Right ventricle myocardium superior (tissue), 1 donor: ENCODE data around the gene OPRM1. TPM values are rescaled to one million over a fixed set of nuclear protein-coding genes. Genes with fewer than 3 reads are reported as not detected.

Experiments used
- ATAC-seq: fragments of 200-7000 bp; cut with Tn5 transposase; one replicate; pipeline ENCODE4 v1.9.1; 2020; ENCODE audit warnings: mild to moderate bottlenecking; ENCODE audit not compliant: poor library complexity
- DNase-seq: peaks from one replicate; pipeline ENCODE4 v3.0.0-alpha.2; 2020
- intact Hi-C: fragments of 100-400 bp; cut with DNase I; formaldehyde crosslinking; loops from one replicate; pipeline ENCODE4 v1.11.2; 2022
- long read RNA-seq: library from polyadenylated mRNA; unstranded; transcript quantifications from one replicate; pipeline ENCODE4 v2.0.0, GENCODE V29; 2021
- total RNA-seq: library from RNA; stranded (reverse); fragmentation: NEBNext Ultra II Directional; extraction: Animal tissue kit (Norgen Biotek cat#: 25700); gene quantifications from one replicate; pipeline ENCODE4 v1.2.1, GENCODE V29; 2021
- donor health status: DM: no; HTN: yes; CAD: no; lungs with severe emphysema.

Gene OPRM1
- not detected for total RNA-seq
- long read RNA-seq: 0 reads

DNA sequence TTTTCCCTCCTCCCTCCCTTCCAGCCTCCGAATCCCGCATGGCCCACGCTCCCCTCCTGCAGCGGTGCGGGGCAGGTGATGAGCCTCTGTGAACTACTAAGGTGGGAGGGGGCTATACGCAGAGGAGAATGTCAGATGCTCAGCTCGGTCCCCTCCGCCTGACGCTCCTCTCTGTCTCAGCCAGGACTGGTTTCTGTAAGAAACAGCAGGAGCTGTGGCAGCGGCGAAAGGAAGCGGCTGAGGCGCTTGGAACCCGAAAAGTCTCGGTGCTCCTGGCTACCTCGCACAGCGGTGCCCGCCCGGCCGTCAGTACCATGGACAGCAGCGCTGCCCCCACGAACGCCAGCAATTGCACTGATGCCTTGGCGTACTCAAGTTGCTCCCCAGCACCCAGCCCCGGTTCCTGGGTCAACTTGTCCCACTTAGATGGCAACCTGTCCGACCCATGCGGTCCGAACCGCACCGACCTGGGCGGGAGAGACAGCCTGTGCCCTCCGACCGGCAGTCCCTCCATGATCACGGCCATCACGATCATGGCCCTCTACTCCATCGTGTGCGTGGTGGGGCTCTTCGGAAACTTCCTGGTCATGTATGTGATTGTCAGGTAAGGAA lies at the start of gene OPRM1:
Gene OPRM1, plus strand, starts transcription at position 10 of the 612 bp plus-strand sequence. Its CDS starts 305 bp downstream, at position 315.
- intact Hi-C loops: no loop called here
- DNase-seq (peak; percentile 44), ATAC-seq (no peak)

DNA sequence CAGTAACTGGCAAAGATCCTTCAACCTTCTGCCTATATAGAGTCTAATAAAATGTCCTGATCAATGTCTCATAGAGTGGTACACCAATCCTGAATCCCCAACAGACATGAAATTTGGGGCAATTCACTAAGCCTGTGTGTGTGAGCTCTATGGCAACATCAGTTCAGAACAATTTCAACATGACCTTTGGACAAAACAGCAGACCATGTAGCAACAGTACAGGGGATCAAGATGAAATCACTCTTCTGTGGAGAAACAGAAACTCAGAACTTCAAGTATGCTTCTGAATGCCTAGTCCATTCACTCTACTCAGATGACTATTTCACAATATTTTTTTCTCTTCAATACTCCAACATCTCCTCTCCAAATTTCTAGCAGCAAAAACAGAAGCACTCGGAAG lies 49.1 kb upstream of the OPRM1 start:
- intact Hi-C loops: no loop called here
- ATAC-seq (no peak), DNase-seq (no peak)

DNA sequence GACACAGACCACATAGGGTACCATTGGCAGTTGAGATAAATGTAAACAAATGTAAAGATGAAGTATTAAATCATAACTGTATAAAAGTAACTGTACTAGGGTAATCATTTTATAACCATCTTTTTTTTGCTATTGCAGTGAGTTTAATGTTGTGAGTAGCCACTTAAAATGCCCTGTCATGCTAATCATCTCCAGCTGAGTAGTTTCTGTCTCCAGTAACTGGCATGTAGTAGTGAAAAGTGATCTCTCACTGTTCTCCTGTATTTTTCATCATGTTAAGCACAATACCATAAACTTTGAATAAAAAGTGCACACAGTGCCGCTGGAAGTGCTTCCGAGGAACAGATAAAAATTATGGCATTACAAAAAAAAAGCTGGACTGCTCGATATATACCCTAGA lies 45.0 kb upstream of the OPRM1 start:
- no peak for ATAC-seq
- intact Hi-C loops: no loop called here
- DNase-seq: no peak

DNA sequence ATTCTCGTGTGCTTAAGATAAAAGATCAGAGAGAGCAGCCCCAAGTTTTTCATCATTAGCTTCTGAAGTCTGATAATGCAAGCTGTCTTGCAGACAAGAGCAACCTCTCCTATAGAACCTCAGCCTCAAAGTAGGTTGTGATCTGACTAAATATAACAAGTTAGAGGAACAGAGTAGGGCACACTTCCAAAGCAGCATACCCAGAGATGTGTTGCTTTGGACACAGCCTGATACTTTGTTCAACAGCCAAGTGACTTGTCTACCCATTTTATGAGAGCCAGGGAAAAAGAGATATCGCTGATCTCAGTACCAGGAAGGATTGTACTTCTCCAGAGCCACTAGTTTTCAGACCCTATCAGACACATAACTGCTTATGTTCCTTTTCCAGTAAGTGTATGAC lies 44.2 kb upstream of the OPRM1 start:
- DNase-seq (no peak), ATAC-seq (no peak)
- intact Hi-C loops: no loop called here

DNA sequence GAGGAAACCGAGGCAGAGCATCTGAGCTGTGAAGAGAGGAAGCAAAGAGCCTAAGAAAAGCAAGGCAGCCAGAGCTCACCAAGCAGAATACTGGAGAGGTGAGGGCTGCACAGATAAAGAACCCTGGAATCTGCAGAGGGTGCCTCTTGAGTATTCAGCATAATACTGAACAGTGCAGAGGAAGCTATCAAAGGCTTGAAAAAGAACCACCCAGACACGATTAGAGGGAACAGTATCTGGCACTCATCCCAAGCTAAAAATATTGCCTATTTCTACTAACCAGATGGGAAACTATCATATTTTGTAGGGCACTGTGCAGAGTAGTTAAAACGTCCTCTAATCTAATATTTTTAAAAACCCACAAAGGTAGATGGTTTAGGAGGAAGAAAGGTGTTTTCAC lies 41.8 kb upstream of the OPRM1 start:
- intact Hi-C loops: no loop called here
- no peak for ATAC-seq
- no peak for DNase-seq

DNA sequence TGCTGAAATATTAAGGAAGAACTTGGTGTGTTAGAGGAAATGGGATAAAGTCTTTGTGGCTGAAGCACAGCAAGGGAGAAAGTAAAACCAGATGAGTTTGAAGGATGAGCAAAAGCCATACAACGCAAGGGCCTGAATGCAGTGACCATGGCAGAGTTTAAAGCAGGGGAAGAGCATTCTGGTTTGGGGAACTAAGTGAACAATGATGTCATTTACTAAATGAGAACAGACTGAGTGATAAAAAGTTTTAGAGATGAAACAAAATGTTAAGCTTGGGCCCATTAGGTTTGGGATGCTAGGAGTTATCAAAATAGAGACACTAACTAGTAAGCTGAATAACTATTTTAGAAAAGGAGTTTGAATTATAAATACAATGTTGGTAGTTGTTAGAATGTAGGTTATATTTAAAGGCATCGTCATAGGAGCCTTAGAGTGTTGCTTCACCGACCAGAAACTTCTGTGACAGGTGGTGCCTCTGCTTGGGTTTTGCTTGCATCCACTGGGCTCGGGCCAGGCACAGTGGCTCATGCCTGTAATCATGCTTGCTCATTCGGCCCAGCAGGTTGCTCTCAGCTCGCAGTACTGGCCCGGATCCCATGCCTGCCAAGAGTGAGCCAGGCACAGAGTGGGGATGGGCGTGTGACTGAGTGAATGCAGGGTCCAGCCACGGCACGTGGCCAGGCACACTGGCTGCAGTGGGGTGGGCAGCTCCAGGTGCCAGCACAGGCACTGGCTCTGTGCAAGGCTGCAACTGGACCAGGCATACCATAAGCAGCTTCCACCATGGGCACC lies 37.4 kb upstream of the OPRM1 start:
- no peak for DNase-seq
- ATAC-seq: no peak
- intact Hi-C loops: no loop called here

DNA sequence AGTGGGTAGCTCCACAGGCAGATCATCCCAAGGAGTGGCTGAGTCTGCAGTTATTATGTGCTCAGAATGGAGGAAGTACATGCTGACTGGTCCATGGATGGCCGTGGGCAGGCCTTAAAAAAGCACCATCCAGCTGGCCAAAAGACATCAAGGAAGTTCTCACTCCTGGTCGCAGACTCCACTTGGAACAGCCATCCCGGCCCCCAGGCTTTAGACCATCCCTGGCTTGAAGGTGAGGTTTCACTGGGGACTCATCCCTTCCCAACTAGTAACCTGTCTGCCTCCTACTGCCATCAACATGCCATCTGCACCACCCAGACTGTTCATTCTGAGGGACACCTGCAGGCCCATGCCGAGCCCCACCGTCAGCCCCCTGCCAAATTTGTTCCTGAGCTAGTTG lies 36.1 kb upstream of the OPRM1 start:
- ATAC-seq (no peak), DNase-seq (no peak)
- intact Hi-C loops: no loop called here

DNA sequence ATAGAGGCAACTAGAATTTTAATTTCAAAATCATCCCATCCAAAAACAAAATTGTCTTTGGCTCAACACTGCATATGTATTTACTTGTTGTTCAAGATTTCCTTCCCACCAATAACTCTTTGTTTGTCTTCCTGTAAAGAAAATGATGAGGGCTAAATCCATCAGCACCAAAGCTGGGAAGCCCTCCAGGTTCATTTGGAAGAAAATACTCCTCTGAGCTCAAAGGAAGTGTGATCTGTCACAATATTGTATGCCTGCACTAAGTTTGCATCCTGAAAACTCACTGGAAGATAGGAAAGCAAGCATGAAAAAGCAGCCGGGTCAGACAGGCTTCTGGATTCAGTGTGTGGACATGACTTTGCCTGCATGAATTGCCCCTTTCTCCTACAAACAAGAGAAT lies 28.7 kb upstream of the OPRM1 start:
- intact Hi-C loops: no loop called here
- ATAC-seq: no peak

DNA sequence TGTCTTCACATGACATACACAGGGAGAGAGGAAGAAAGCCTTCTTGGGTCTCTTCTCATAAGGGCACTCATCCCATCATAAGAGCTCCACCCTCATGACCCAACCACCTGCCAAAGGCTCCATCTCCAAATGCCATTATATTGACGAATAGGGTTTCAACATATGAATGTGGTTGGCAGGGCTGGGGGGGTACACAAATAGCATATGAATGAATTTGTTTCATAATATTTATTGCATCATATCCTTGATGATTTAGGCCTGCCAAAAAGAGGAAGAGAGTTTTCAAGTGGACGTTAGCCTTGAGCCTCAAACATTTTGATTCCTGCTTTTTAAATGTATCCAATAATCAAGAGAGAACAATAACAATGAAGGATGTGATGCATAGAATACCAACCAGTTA lies 26.2 kb upstream of the OPRM1 start:
- DNase-seq (no peak), ATAC-seq (no peak)
- intact Hi-C loops: no loop called here

More for the DNA sequence above, 28.7 kb upstream of the OPRM1 start:
- no peak for DNase-seq

DNA sequence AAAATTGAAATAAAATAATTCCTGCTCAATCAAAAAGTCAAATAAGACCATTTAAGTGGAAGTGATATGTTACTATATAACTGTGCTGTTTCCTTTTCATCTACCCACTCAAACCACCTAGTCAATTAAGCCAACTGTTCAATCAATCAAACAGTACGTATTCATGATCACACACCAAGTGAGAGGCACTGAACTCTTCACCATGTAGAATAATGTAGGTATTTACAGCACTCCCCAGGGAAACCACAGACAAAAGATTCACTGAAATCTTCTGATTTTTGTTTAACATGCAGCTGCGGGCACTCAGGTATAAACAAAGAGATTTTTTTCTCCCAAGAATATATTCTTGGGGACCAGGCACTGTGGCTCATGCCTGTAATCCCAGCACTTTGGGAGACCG lies 21.3 kb upstream of the OPRM1 start:
- intact Hi-C loops: no loop called here
- DNase-seq (no peak), ATAC-seq (no peak)

DNA sequence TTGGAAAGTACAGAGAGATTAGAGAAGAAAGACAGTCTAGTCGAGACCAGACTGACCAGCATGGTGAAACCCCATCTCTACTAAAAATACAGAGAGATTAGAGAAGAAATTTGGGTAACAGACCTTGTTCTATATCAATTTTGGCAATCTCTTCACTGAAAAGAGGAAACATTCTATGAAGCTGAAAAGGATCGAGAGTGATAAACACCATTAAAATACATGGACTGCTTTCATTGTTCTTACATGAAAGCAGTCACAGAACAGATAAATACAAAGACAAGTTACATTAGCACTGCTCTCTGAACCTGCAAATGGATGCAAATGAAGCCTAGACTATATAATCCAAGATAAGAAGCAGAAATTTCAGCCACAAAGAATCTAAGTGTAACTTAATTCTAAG lies 8.4 kb upstream of the OPRM1 start:
- ATAC-seq: no peak
- DNase-seq: no peak
- intact Hi-C loops: no loop called here

DNA sequence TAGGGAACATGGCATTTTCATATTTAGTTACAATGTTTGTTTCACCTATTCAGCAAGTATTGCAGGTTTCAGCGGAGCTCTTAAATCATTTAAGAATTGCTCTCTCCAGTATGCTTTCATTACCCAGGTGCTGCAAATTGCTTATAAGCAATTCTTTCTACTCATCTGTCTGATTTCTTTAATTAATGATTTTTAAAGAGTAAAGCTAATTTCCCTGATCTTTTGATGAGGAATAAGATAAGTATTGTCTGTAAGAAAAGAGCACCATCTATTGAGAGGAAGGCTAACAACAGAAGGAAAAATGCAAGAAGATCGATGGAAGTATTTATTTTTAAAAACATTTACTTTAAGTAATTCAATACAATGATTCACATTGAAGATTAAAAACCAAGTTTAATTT lies 2.0 kb downstream of the OPRM1 start:
- ATAC-seq (no peak), DNase-seq (no peak)
- intact Hi-C loops: no loop called here

DNA sequence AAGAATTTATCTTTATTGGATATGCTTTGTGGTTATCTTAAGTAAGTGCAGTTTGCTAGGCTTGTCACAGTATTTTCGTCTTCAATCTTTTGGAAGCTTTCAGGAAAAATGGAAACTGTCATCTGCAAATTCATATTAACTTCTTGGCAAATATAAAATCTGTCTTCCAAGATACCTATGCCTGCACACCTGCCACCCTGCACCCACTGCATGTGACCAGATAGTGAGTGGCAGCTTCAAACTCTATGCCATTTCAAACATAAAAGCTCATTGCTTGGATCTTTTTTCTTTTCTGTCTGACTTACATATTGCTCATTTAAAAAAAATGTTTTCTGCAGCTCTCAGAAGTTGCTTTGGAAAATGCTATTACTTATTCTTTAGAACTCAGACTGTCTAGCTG lies 14.1 kb downstream of the OPRM1 start:
- intact Hi-C loops: no loop called here
- ATAC-seq (no peak), DNase-seq (no peak)

DNA sequence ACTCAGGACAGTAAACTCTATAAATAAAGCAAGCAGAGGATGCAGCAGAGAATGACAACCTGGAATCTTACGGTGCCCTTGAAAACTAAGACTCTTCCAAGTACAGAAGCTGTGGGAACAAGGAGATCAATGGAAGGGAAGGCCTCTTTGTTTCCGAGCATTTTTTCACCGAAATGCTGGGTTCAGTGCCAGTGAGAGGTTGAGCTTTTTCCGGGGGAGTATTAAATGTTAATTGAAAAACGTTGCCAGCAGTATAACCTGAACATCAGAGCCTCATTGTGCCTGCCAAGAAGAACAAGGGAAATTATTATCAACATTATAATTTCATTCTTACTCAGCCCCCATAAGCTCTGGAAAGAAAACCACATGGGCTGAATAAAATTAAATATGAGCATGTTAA lies 17.5 kb downstream of the OPRM1 start:
- intact Hi-C loops: no loop called here
- DNase-seq (no peak), ATAC-seq (no peak)

DNA sequence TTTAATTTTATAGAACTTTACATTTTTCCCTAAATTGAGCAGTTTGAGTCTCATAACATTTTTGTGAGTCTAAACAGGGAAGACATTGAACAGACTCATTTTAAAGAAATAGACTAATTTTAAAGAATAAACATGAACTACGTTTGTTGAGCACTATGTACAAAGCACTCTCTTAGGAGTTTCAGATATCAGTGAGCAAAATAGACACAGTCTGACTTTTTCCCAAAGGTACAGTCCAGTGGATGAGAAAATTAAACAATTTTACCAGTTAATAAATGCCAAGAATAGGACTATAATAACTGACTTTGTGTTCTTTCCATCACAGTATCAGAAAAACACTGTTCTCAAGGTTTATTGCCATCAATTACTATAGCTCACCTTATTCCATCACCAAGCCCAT lies 18.1 kb downstream of the OPRM1 start:
- no peak for ATAC-seq
- intact Hi-C loops: no loop called here
- no peak for DNase-seq

DNA sequence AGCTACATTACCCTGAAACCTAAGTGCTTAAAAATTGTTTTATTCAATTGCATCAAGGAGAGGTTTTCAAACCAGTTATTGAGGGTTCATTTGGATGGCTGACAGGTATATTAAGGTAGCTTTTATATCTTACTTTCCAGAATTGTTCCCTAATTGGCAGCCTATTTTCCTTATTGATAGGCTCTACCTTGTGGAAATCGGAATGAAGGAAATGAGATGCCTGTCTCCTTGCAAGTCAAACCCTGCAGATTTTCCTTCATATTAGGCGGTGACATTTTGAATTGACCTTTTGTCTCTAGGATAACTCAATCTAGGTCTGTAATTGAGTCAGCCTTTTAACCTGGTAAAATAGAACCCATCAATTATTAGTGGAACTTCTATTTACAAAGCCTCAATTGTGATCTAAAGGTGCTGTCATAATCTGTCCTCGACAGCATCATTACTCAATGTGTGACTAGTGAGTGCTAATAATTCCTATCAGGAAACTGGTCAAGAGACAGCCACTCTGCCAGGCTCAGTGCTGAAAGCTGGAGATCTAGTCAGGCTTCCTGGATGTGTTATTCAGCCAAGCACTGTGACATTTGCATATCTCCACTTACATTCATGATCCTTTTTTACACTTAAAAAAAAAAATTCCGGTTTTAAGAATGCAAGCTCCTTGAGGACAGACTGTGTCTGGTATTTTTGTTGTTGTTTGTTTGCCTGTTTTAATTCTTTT lies 20.1 kb downstream of the OPRM1 start:
- DNase-seq: no peak
- ATAC-seq: no peak
- intact Hi-C loops: no loop called here

DNA sequence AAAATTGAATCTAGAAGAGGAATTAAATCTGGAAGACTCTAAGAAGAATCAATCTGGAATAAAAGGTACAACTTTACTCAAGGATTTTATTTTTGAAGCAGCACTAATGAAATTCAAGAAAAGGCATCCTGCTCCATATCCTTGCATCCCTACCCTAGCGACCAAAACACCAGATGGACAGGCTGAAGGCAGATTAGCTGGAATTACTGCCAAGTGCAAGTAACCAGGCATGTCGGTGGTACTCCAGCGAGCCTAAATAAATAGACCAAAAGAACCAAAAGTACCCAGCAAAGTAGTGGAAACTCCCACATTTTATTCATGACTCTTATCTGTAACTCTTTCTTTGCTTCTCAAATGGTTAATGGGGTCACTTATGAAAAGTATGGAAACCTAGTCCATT lies 21.0 kb downstream of the OPRM1 start:
- intact Hi-C loops: no loop called here
- no peak for DNase-seq
- ATAC-seq: no peak

DNA sequence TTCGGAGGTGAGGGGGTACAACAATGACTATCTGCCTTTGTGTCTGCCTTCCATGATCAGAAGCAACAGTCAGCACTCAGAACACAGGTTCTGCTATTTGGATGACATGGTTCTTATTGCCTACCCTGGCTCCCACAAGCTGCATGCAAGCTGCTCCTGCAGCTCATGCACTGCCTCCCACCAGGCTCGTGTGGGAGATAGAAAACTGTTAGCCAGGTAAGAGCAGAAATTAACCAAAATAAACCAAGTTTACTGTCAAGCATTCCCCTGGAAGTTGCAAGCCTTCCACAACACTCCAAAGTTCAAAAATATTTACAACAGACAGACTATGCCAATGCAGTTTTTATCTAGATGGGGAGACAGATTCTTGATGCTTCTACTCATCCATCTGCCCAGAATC lies 31.0 kb downstream of the OPRM1 start:
- intact Hi-C loops: no loop called here
- no peak for DNase-seq
- no peak for ATAC-seq

DNA sequence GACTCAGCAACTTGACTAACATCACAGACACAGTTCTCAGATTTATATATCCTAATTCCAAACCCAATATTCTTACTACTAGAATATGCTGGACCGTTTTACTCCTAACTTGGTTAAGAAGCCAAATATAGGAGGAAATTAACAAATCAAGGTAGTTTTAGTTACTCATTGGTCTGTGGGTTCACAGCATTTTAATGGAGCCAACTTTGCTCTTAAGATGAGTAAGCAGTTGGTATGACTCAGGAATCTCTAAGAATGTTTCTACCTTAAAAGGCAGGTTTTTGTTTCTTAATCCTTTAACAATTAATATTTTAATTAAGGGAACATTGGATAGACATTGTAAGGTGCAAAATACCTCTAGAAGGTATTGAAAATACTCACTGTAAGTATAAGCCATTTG lies 31.6 kb downstream of the OPRM1 start:
- intact Hi-C loops: no loop called here
- DNase-seq: no peak
- no peak for ATAC-seq

DNA sequence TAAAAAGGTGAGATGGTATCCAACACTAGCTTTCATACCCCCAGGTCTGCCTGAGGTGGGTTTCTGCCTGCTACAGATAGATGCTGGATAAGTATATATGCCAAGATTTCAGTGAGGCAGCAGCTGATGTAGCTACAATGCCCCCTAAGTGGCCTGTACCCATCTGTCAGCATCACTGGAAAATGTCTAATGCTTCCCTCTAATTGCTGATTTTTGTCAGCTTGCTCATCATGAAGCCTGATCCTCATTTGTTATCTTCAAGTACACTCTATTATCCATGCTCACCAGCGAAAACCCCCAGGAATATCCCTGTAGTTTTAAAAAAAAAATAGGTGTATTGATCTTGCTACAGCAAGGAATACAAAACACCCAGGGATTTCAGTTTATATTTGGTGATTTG lies 32.2 kb downstream of the OPRM1 start:
- DNase-seq (no peak), ATAC-seq (no peak)
- intact Hi-C loops: no loop called here
